Kidney epithelial cell (primary cell): Measurements from ENCODE around the gene RAPGEF4. TPM values are rescaled to one million over a fixed set of nuclear protein-coding genes. Genes with fewer than 3 reads are reported as not detected.

ENCODE experiments used
- DNase-seq: peaks from one replicate; pipeline ENCODE4 v3.0.0-alpha.2; 2010; ENCODE audit warnings: low read depth
- H3K27me3 ChIP-seq: 2 replicates; pipeline ENCODE4 v1.6.0; 2011; ENCODE audit warnings: low read length; ENCODE audit not compliant: control insufficient read depth, insufficient read depth
- H3K36me3 ChIP-seq: 2 replicates; pipeline ENCODE4 v1.5.1; 2011; ENCODE audit warnings: low read length; ENCODE audit not compliant: control insufficient read depth, insufficient read depth
- H3K4me3 ChIP-seq: 2 replicates; pipeline ENCODE4 v1.5.1; 2011; ENCODE audit warnings: low read depth, mild to moderate bottlenecking, control low read depth, low read length
- total RNA-seq: library from RNA; depleted of rRNA; stranded (reverse); fragments of >200 nt; gene quantifications from 2 replicates; pipeline ENCODE4 v1.2.3, GENCODE V29; 2015
- TF ChIP-seq, protein P1 (sequence below): IDR thresholded peaks from 2 replicates; pipeline ENCODE4 v1.5.1; 2011; ENCODE audit warnings: mild to moderate bottlenecking, moderate library complexity, low read length, control low read depth, inconsistent platforms; ENCODE audit not compliant: insufficient read depth, poor library complexity, severe bottlenecking

RAPGEF4 gene
- total RNA-seq, 1 donor from 2014 or later = 0.71 TPM

DNA sequence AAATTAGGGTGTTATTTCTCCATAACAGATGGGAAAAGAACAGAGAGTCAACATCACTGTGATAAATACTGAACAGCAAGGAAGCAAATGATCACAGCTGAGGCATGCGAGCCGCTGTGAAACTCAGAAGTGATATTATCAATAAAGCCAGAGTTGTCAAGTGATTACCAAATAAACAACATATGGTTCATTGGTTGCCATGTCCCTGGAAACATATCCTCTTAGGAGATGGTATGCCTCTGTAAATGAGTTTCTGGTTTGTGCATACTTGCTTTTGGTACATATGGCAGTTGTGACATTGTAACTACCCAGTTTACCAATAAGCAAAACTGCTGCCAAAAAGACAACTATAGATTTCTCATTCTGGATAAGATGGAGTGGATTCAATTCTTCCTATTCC is 23.8 kb downstream of the RAPGEF4 start:
- TF ChIP-seq, protein P1, sequence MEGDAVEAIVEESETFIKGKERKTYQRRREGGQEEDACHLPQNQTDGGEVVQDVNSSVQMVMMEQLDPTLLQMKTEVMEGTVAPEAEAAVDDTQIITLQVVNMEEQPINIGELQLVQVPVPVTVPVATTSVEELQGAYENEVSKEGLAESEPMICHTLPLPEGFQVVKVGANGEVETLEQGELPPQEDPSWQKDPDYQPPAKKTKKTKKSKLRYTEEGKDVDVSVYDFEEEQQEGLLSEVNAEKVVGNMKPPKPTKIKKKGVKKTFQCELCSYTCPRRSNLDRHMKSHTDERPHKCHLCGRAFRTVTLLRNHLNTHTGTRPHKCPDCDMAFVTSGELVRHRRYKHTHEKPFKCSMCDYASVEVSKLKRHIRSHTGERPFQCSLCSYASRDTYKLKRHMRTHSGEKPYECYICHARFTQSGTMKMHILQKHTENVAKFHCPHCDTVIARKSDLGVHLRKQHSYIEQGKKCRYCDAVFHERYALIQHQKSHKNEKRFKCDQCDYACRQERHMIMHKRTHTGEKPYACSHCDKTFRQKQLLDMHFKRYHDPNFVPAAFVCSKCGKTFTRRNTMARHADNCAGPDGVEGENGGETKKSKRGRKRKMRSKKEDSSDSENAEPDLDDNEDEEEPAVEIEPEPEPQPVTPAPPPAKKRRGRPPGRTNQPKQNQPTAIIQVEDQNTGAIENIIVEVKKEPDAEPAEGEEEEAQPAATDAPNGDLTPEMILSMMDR = no peak
- DNase-seq = no peak
- H3K36me3 ChIP-seq = no peaks in the 10 kb centered on the region
- no peaks in the 10 kb centered on the region for H3K27me3 ChIP-seq
- H3K4me3 ChIP-seq = no peak overlapping the region

DNA sequence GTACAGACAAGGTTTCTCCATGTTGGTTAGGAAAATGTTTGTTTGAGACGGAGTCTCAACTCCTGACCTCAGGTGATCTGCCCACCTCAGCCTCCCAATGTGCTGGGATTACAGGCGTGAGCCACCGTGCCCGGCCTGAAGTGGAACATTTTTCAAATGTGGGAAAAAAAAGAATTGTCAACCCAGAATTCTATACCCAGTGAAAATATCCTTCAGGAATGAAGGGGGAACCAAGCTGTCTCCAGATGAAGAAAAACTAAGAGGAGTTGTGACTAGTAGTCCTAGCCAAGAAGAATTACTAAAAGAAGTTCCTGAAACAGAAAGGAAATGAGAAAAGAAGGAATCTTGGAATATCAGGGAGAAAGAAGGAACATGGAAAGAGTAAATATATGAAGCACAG is 25.7 kb downstream of the RAPGEF4 start:
- DNase-seq = no peak
- H3K36me3 ChIP-seq = no peaks in the 10 kb centered on the region
- no peaks in the 10 kb centered on the region for H3K27me3 ChIP-seq
- no peak overlapping the region for H3K4me3 ChIP-seq
- TF ChIP-seq, protein P1 = no peak

DNA sequence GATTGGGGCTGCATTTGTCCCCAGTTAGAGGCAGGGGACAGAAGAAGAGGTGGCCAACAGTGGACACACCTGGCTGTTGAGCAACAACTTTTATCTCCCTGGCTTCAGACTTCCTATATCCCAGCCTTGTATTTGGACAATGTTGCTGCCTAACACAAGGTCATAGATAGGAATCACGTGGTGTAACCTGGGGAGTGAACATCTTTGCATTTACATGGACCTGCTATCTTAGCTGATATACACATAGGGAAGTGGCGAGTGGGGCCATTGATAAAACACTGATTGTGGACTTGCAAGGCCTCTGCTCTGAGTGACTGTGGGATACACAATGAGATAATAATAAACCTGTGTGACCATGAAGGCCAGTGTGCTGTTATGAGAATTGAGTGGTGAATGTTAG is 26.9 kb downstream of the RAPGEF4 start:
- TF ChIP-seq, protein P1 = no peak

DNA sequence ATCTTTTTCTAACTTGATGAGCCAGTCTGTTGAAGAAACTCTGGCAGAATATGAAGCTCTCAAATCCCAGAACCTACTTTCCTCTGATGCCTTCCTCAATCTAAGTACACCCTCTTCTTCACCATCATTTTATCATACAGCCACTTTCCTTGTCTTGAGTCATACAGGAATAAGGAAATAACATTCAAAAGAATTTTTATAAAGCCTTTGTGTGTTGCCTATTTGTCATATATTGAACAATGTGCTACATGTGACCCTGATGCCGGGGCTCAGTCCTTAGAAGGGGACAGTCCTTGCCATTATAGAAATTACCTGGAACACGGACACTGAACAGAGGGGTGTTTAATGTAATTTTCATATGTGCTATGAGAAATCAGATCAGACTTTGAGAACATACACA is 27.4 kb downstream of the RAPGEF4 start:
- H3K36me3 ChIP-seq = no peaks in the 10 kb centered on the region
- H3K4me3 ChIP-seq = no peak overlapping the region
- no peaks in the 10 kb centered on the region for H3K27me3 ChIP-seq
- TF ChIP-seq, protein P1 = no peak
- DNase-seq = no peak

More for the DNA sequence above, 26.9 kb downstream of the RAPGEF4 start:
- Histone ChIP-seq H3K4me3 (no peak overlapping the region), H3K36me3 (no peaks in the 10 kb centered on the region), H3K27me3 (no peaks in the 10 kb centered on the region)
- no peak for DNase-seq

DNA sequence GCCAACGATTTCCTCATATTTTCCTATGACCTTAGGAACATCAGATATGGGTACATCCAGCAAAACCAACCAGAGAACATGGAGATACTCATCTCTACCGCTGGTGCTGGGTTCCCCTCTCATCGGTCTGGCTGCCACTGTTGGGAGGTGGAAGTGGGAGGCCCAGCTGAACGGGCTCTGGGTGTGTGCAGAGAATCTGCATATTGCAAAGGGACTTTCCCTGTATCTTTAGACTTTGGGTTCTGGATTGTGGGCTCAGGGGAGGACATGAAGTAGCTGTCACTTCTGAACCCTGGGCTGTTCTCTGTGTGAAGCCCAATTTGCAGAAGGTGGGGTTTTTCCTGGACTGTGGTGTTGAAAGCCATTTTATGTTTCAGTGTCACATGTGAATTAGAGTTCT is 30.0 kb downstream of the RAPGEF4 start:
- H3K4me3 ChIP-seq = no peak overlapping the region
- no peaks in the 10 kb centered on the region for H3K36me3 ChIP-seq
- TF ChIP-seq, protein P1 = no peak
- no peaks in the 10 kb centered on the region for H3K27me3 ChIP-seq
- DNase-seq = no peak

DNA sequence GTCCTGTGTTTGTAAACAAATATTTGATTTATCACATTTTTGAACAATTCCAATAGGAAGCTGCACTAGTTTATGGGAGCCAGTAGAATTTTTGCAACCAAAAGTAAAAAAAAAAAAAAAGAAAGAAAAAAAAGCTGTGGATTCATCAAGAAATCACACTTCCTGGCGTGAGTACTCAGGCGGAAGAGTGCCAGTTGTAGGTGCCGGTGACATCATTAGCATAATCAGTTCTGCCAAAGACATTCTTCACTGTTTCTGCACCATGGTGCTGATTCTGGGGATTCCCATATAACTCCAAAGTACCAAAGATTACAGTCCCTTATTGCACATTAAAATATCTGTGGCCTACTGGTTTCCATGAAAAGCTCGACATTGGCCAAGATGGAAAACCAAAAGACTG is 32.8 kb downstream of the RAPGEF4 start:
- H3K36me3 ChIP-seq = no peaks in the 10 kb centered on the region
- H3K27me3 ChIP-seq = no peaks in the 10 kb centered on the region
- DNase-seq = no peak
- no peak overlapping the region for H3K4me3 ChIP-seq
- TF ChIP-seq, protein P1 = no peak
